Body of pancreas (tissue), 4 donors: Measurements from ENCODE around the gene F12.

ENCODE experiments used
- POLR2A ChIP-seq, 3 donors: fragments of 450-650 bp; IDR thresholded peaks; one replicate each; pipeline ENCODE4 v1.6.1; 2016; ENCODE audit warnings: antibody characterized with exemption in 3 of 3, mild to moderate bottlenecking in 2 of 3
- TF ChIP-seq, protein P1 (sequence below), 7 experiments: fragments of 450-650 bp in 4 of 7; fragments of 200-600 bp in 3 of 7; sonication (generic) in 3 of 7; IDR thresholded peaks; one replicate each; pipeline ENCODE4 v1.5.1; 2016 to 2019; ENCODE audit warnings: antibody characterized with exemption in 7 of 7

DNA sequence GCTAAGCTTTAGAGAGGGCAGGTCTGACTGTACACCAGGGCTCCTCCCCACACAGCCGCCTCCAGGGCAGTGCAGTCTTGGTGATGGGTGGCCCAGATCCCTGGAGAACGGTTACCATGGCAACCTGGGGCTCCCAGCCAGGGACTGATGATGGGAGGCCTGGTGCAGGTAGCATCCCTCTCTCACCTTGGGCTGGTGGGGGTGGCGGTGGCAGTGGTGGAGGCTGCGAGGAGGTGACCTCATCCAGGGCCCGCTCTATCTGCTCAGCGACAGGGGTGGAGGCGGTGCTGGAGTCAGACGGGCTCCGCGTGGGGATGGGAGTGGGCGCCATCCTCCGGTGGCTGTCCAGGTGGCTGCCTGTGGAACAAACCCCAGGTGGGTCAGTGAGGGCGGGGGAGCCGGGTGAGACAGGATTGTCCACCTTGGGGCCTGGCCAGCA is 49.6 kb upstream of the F12 start:
- TF ChIP-seq, protein P1, sequence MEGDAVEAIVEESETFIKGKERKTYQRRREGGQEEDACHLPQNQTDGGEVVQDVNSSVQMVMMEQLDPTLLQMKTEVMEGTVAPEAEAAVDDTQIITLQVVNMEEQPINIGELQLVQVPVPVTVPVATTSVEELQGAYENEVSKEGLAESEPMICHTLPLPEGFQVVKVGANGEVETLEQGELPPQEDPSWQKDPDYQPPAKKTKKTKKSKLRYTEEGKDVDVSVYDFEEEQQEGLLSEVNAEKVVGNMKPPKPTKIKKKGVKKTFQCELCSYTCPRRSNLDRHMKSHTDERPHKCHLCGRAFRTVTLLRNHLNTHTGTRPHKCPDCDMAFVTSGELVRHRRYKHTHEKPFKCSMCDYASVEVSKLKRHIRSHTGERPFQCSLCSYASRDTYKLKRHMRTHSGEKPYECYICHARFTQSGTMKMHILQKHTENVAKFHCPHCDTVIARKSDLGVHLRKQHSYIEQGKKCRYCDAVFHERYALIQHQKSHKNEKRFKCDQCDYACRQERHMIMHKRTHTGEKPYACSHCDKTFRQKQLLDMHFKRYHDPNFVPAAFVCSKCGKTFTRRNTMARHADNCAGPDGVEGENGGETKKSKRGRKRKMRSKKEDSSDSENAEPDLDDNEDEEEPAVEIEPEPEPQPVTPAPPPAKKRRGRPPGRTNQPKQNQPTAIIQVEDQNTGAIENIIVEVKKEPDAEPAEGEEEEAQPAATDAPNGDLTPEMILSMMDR (IDR thresholded peaks at IDR 0.05) = no peak
- TF ChIP-seq POLR2A (IDR thresholded peaks at IDR 0.05) = no peak
